CD4-positive, CD25-positive, alpha-beta regulatory T cell (primary cell): ENCODE data around the gene RTP5. TPM values are rescaled to one million over a fixed set of nuclear protein-coding genes. Genes with fewer than 3 reads are reported as not detected.

ENCODE experiments used
- ATAC-seq, 2 donors: fragments of 150-1000 bp; cut with Tn5 transposase; one replicate each; pipeline ENCODE4 v1.10.0; 2021; ENCODE audit warnings: low read depth in 2 of 2, moderate number of reproducible peaks in 2 of 2, moderate library complexity in 1 of 2
- DNase-seq, 3 donors: peaks; one replicate each; pipeline versions ENCODE4 v3.0.0 to v3.0.0-alpha.2; 2012 to 2022; ENCODE audit warnings: mixed read lengths in 1 of 3
- H3K27ac ChIP-seq: one replicate; pipeline ENCODE4 v1.7.0; 2013; ENCODE audit warnings: mild to moderate bottlenecking, low read length; ENCODE audit not compliant: insufficient read depth, poor library complexity, severe bottlenecking
- H3K27me3 ChIP-seq: one replicate; pipeline ENCODE4 v1.7.0; 2013; ENCODE audit warnings: low read length; ENCODE audit not compliant: control insufficient read depth, insufficient read depth
- H3K36me3 ChIP-seq: one replicate; pipeline ENCODE4 v1.7.0; 2013; ENCODE audit warnings: mild to moderate bottlenecking, low read length, moderate library complexity; ENCODE audit not compliant: control insufficient read depth, insufficient read depth
- H3K4me1 ChIP-seq: 2 replicates; pipeline ENCODE4 v1.7.0; 2013; ENCODE audit warnings: mild to moderate bottlenecking, low read length; ENCODE audit not compliant: insufficient read depth, control insufficient read depth, poor library complexity, severe bottlenecking
- H3K4me3 ChIP-seq: one replicate; pipeline ENCODE4 v1.7.0; 2013; ENCODE audit warnings: low read depth, mild to moderate bottlenecking, low read length, moderate library complexity
- H3K9me3 ChIP-seq, 2 experiments: 1 replicate in 1 of 2; 2 replicates in 1 of 2; pipeline ENCODE4 v1.7.0; 2013; ENCODE audit warnings: low read length in 2 of 2, mild to moderate bottlenecking in 1 of 2, moderate library complexity in 1 of 2; ENCODE audit not compliant: control insufficient read depth in 2 of 2
- H3K27ac Mint-ChIP-seq, 3 donors: one replicate each; pipeline ENCODE4 v1.8.0; 2020 to 2022; ENCODE audit warnings: mild to moderate bottlenecking in 3 of 3, mixed read lengths in 3 of 3, moderate library complexity in 2 of 3
- H3K27me3 Mint-ChIP-seq: one replicate; pipeline ENCODE4 v1.8.0; 2022; ENCODE audit warnings: mild to moderate bottlenecking, mixed read lengths
- H3K36me3 Mint-ChIP-seq: one replicate; pipeline ENCODE4 v1.8.0; 2020; ENCODE audit warnings: mixed read lengths
- H3K4me1 Mint-ChIP-seq, 4 donors: one replicate each; pipeline ENCODE4 v1.8.0; 2020 to 2022; ENCODE audit warnings: mixed read lengths in 4 of 4, mild to moderate bottlenecking in 1 of 4
- H3K4me3 Mint-ChIP-seq, 4 donors: one replicate each; pipeline ENCODE4 v1.8.0; 2020 to 2022; ENCODE audit warnings: mild to moderate bottlenecking in 4 of 4, mixed read lengths in 4 of 4, moderate library complexity in 3 of 4
- H3K9me3 Mint-ChIP-seq, 7 donors: one replicate each; pipeline ENCODE4 v1.8.0; 2020 to 2022; ENCODE audit warnings: mixed read lengths in 7 of 7, mild to moderate bottlenecking in 3 of 7, moderate library complexity in 2 of 7
- polyA plus RNA-seq, 4 donors: library from polyadenylated mRNA; unstranded; fragments of 300-500 nt; fragmentation: Illumina TruSeq; gene quantifications; one replicate each; pipeline ENCODE4 v1.2.3, GENCODE V29; 2021
- total RNA-seq: library from RNA; stranded (reverse); gene quantifications from one replicate; pipeline ENCODE4 v1.2.3, GENCODE V29; 2022

Gene RTP5
- total and polyA plus RNA-seq, 5 donors from 2014 or later: 0.44 TPM; not detected in 4

DNA sequence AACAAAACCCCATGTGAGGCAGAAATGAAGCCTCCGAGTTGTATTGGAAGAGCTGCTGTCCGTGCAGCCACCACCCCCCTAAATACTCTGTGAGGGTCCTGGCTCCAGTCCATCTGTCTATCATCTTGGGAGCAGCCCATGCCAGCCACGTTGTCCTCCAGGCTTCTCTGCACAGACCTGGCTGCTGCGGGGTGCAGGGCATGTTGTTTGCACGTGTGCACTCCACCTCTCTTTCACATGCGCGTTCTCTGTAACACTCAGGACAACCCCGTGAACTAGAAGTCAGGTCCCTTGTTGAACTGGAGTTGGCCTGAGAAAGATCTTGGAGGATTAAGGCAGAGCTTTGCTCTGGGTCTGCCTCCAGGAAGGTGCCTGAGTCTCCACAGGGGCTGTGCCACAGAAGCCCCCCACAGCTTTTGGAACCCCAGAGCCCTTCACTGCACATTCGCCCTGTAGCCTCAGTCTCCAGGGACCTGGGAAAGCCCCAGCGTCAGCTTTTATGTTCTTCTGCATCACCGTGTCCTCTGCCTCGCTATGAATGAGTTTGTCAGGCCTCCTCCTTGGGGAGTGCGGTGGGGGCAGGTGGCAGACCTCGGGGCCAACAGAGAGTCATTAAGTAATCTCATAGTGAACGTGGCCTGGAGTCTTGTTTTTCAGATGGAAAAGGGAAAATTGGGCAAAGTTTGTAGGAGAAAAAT, 16.6 kb downstream of the RTP5 start:
- peak overlapping the region in 2 of 4 donors; percentile 19 to 72 for H3K4me3 Mint-ChIP-seq
- H3K36me3 Mint-ChIP-seq: peaks cover 32% of the 10 kb centered on the region
- peaks cover 6% of the 10 kb centered on the region for H3K27me3 Mint-ChIP-seq
- no peak for DNase-seq
- peaks cover 11 to 70% (median 33%) of the 10 kb centered on the region in 4 donors for H3K4me1 Mint-ChIP-seq
- Histone ChIP-seq H3K4me1 (peaks cover 24% of the 10 kb centered on the region), H3K27ac (no peak overlapping the region), H3K36me3 (peaks cover 18% of the 10 kb centered on the region), H3K4me3 (no peak overlapping the region), H3K27me3 (no peaks in the 10 kb centered on the region), H3K9me3 (no peaks in the 10 kb centered on the region)
- no peak for ATAC-seq
- H3K27ac Mint-ChIP-seq: peak overlapping the region in 2 of 3 donors; percentile 39 to 75
- H3K9me3 Mint-ChIP-seq: peaks cover 0 to 3% (median 0%) of the 10 kb centered on the region in 7 donors

DNA sequence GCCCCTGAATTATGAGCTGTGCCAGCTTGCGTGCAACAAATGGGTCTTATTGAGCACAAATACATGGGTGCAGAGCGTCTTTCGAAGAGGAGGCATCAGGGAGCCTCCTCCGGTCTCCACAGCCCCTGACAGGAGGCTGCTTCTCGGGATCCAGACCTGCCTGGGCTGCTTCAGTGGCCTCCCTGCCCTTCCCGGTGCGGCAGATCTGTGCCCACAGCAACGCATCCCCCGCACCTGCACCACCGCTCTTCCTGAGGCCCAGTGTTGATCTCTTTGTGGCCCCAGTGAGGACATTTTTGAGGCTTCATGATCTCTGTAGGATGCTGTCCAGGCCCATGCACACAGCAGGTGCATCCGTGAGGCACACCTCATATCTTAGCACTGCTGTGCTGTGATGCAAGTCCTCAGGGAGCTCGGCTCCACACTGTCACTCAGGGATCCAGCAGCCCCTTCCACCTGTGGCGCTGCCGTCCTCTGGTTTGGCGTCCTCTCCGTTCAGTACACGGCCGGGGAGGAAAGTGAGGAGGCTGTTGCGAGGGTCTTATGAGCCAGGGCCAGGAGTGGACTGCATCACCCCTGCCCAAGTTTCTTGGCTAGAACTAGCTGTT, 17.4 kb downstream of the RTP5 start:
- H3K4me3 ChIP-seq: no peak overlapping the region
- H3K9me3 Mint-ChIP-seq: peaks cover 0 to 2% (median 0%) of the 10 kb centered on the region in 7 donors
- H3K27ac ChIP-seq: no peak overlapping the region
- H3K36me3 ChIP-seq: peaks cover 18% of the 10 kb centered on the region
- ATAC-seq (no peak), DNase-seq (no peak)
- peaks cover 11 to 61% (median 30%) of the 10 kb centered on the region in 4 donors for H3K4me1 Mint-ChIP-seq
- peak overlapping the region in 1 of 3 donors; percentile 75 for H3K27ac Mint-ChIP-seq
- peaks cover 18% of the 10 kb centered on the region for H3K4me1 ChIP-seq
- H3K27me3 Mint-ChIP-seq: no peaks in the 10 kb centered on the region
- H3K36me3 Mint-ChIP-seq: peaks cover 32% of the 10 kb centered on the region
- no peaks in the 10 kb centered on the region for H3K9me3 ChIP-seq
- H3K27me3 ChIP-seq: no peaks in the 10 kb centered on the region
- H3K4me3 Mint-ChIP-seq: peak overlapping the region in 1 of 4 donors; percentile 72

DNA sequence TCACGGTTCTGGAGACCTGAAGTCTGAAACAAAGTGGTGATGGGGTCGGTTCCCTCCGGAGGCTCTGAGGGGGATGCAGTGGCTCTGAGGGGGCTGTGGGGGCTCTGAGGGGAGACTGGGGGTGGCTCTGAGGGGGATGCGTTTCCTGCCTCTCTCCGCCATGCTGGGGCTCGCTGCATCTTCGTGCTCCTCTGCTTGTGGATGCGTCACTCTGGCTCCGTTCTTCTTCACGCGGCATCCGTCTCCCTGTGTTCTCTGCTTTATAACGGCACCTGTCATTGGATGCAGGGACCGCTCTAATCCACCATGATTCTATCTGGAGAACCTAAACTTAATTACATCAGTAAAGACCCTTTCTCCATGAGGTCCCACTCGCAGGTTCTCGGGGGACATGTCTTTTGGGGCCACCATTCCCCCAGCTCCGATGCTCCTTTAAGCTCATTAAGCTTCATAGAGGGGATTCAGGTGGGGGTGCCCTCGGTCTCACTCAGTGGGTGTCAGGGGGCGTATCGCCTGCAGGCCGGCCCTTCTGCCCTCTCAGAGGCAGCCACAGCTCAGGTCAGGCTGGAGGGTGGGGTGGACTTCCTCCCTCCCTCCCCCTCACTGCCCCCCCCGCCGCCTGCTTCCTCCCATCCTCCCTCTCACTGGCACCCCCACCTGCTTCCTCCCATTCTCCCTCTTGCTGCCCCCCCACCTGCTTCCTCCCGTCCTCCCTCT, 18.4 kb downstream of the RTP5 start:
- H3K36me3 ChIP-seq: peaks cover 18% of the 10 kb centered on the region
- peaks cover 0 to 2% (median 0%) of the 10 kb centered on the region in 7 donors for H3K9me3 Mint-ChIP-seq
- H3K4me3 Mint-ChIP-seq: peak overlapping the region in 1 of 4 donors; percentile 78
- H3K27ac ChIP-seq: peak overlapping the region; percentile 23
- peaks cover 8% of the 10 kb centered on the region for H3K4me1 ChIP-seq
- ATAC-seq (no peak), DNase-seq (no peak)
- peaks cover 32% of the 10 kb centered on the region for H3K36me3 Mint-ChIP-seq
- no peaks in the 10 kb centered on the region for H3K27me3 ChIP-seq
- no peak overlapping the region for H3K4me3 ChIP-seq
- H3K4me1 Mint-ChIP-seq: peaks cover 11 to 51% (median 23%) of the 10 kb centered on the region in 4 donors
- H3K27ac Mint-ChIP-seq: peak overlapping the region in 2 of 3 donors; percentile 76 to 90
- no peaks in the 10 kb centered on the region for H3K9me3 ChIP-seq
- no peaks in the 10 kb centered on the region for H3K27me3 Mint-ChIP-seq

DNA sequence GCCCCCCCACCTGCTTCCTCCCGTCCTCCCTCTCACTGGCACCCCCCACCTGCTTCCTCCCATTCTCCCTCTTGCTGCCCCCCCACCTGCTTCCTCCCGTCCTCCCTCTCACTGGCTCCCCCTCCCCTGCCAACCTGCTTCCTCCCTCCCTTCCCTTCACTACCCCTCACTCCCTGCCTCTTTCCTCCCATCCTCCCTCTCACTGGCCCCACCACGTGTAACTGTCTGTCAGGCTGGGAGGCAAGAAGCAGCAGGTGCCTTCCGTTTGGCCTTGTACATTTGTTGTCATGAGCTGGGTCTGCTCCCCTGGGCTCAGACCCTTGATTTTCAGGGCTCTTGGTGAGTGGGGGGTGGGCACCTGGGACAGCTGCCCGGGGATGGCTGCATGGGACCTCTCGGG, 19.1 kb downstream of the RTP5 start:
- Mint-ChIP-seq H3K36me3 (peaks cover 32% of the 10 kb centered on the region), H3K4me1 (peaks cover 11 to 46% (median 22%) of the 10 kb centered on the region in 4 donors), H3K27ac (peak overlapping the region in 1 of 3 donors; percentile 64), H3K9me3 (peaks cover 0 to 2% (median 0%) of the 10 kb centered on the region in 7 donors), H3K4me3 (peak overlapping the region in 1 of 4 donors; percentile 58), H3K27me3 (no peaks in the 10 kb centered on the region)
- no peak for ATAC-seq
- H3K27me3 ChIP-seq: no peaks in the 10 kb centered on the region
- H3K4me1 ChIP-seq: peaks cover 4% of the 10 kb centered on the region
- DNase-seq: no peak
- no peak overlapping the region for H3K4me3 ChIP-seq
- H3K36me3 ChIP-seq: peaks cover 18% of the 10 kb centered on the region
- H3K9me3 ChIP-seq: no peaks in the 10 kb centered on the region
- peak overlapping the region; percentile 3 for H3K27ac ChIP-seq

DNA sequence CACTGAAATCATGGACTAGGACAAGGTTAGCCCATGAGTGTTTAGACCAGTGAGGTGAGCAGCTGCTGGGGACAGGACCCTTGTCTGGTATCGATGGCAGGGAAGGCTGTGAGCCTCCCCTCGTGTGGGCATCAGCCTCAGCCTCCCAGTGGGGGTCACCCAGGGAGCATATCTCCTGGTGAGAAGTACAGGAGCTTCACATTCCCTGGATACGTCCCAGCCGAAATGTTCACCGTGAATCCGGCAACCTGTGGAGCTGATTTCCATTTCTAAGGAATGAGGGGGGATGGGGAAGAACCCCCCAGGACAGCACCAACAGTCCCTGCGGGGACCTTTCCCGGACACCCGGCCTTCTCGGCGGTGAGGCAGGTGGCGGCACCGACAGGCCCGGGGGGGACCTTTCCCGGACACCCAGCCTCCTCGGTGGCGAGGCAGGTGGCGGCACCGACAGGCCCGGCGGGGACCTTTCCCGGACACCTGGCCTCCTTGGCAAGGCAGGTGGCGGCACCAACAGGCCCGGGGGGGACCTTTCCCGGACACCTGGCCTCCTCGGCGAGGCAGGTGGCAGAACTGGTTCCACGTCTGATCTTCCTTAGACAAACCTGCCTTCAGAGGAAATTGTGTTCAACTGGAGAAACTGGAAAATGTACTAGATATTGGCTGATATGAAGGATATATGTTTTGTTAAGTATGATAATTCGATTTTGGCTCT, 21.2 kb downstream of the RTP5 start:
- H3K4me3 Mint-ChIP-seq: no peak overlapping the region
- Histone ChIP-seq H3K4me3 (no peak overlapping the region), H3K4me1 (peaks cover 4% of the 10 kb centered on the region), H3K9me3 (no peaks in the 10 kb centered on the region), H3K27me3 (no peaks in the 10 kb centered on the region), H3K36me3 (peaks cover 3% of the 10 kb centered on the region), H3K27ac (no peak overlapping the region)
- H3K4me1 Mint-ChIP-seq: peaks cover 5 to 38% (median 18%) of the 10 kb centered on the region in 4 donors
- H3K9me3 Mint-ChIP-seq: peaks cover 0 to 2% (median 0%) of the 10 kb centered on the region in 7 donors
- no peaks in the 10 kb centered on the region for H3K27me3 Mint-ChIP-seq
- peaks cover 25% of the 10 kb centered on the region for H3K36me3 Mint-ChIP-seq
- DNase-seq: no peak
- peak overlapping the region in 1 of 3 donors; percentile 64 for H3K27ac Mint-ChIP-seq
- ATAC-seq: no peak

DNA sequence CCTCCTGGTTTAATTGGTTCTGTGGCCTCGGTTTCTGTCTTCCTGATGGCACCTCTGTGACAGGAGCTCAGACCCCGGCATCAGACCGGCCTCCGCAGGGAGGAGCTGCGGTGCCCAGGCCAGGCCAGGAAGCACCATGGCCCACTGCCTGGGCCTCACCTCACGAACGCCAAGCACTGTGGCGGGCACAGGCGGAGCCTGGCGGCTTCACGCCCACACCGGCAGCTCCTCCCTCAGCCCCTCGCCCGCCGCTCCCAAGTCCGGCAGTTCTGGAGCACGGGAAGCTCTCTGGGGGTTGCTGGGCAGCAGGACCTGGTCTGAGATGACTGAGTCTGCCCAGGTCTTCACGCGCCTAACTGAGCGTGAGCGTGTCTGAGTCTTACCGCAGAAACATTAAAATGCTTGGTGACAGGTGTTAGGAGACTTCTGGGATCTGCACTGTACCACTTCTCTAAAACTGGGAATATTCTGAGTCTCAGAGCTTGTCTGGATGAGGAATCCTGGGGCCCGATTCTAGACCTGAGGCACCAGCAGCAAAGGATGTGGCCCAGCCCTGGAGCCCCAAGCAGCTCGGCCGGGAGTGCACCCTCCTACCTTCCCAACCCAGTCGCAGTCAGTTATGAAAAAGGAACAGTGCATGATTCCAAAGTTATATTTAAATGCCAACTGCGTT, 21.9 kb downstream of the RTP5 start:
- peaks cover 19% of the 10 kb centered on the region for H3K36me3 Mint-ChIP-seq
- Histone ChIP-seq H3K4me3 (no peak overlapping the region), H3K27ac (no peak overlapping the region), H3K36me3 (peaks cover 2% of the 10 kb centered on the region), H3K27me3 (no peaks in the 10 kb centered on the region), H3K4me1 (peaks cover 4% of the 10 kb centered on the region), H3K9me3 (no peaks in the 10 kb centered on the region)
- DNase-seq (no peak), ATAC-seq (no peak)
- peaks cover 5 to 34% (median 16%) of the 10 kb centered on the region in 4 donors for H3K4me1 Mint-ChIP-seq
- H3K27me3 Mint-ChIP-seq: no peaks in the 10 kb centered on the region
- no peak overlapping the region for H3K27ac Mint-ChIP-seq
- peaks cover 0 to under 1% (median 0%) of the 10 kb centered on the region in 7 donors for H3K9me3 Mint-ChIP-seq
- no peak overlapping the region for H3K4me3 Mint-ChIP-seq

DNA sequence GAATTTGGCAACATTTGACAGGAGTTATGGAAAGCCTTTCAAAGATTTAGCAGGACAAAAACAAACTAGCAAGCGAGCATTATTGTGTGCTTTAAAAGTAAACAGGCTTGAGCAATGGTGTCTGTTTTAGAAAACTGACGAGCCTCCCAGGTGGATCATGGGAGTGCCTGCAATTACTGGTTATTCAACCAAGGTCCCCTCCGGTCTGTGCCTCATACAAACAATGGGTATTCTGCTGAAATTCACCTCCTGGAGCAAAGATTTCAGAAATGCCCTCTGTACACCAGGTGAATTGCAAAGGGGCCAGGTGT, 22.4 kb downstream of the RTP5 start:
- ATAC-seq (no peak), DNase-seq (no peak)
- Mint-ChIP-seq H3K36me3 (peaks cover 16% of the 10 kb centered on the region), H3K4me3 (no peak overlapping the region), H3K27ac (no peak overlapping the region), H3K4me1 (peaks cover 5 to 30% (median 14%) of the 10 kb centered on the region in 4 donors), H3K27me3 (no peaks in the 10 kb centered on the region), H3K9me3 (no peaks in the 10 kb centered on the region)
- Histone ChIP-seq H3K4me1 (peaks cover 4% of the 10 kb centered on the region), H3K9me3 (no peaks in the 10 kb centered on the region), H3K27ac (no peak overlapping the region), H3K36me3 (peaks cover 2% of the 10 kb centered on the region), H3K27me3 (no peaks in the 10 kb centered on the region), H3K4me3 (no peak overlapping the region)
